HepG2 (cell line): ENCODE measurements around the gene CGREF1. TPM values are rescaled to one million over a fixed set of nuclear protein-coding genes. Genes with fewer than 3 reads are reported as not detected.
A peak's percentile ranks its signal among the peaks of the same experiment; 100 is the strongest.

Source experiments
- ARNT ChIP-seq: fragments of 450-650 bp; IDR thresholded peaks from 2 replicates; pipeline ENCODE4 v1.6.1; 2017
- ETV5 ChIP-seq: IDR thresholded peaks from 2 replicates; pipeline ENCODE4 v1.6.1; 2018; ENCODE audit warnings: missing biosample characterization, missing genetic modification reagents, inconsistent platforms, borderline replicate concordance
- GATAD2A ChIP-seq: IDR thresholded peaks from 2 replicates; pipeline ENCODE4 v1.6.1; 2016
- KAT2B ChIP-seq: fragments of 150-350 bp; IDR thresholded peaks from 2 replicates; pipeline ENCODE4 v1.6.1; 2014; ENCODE audit warnings: low read depth, low read length, borderline replicate concordance
- LCORL ChIP-seq, 2 experiments: fragments of 450-650 bp in 1 of 2; sonication (generic) in 1 of 2; formaldehyde crosslinking in 1 of 2; IDR thresholded peaks; 2 replicates each; pipeline versions ENCODE4 v1.5.0 to v1.6.1; 2017 to 2020; ENCODE audit warnings: antibody characterized with exemption in 1 of 2, missing genetic modification reagents in 1 of 2
- PRDM4 ChIP-seq: sonication (generic); formaldehyde crosslinking; IDR thresholded peaks from 2 replicates; pipeline ENCODE4 v1.9.0; 2021; ENCODE audit warnings: missing genetic modification reagents, borderline replicate concordance
- THAP9 ChIP-seq: sonication (generic); formaldehyde crosslinking; IDR thresholded peaks from 2 replicates; pipeline ENCODE4; 2020; ENCODE audit warnings: missing genetic modification reagents, mild to moderate bottlenecking, borderline replicate concordance
- ZNF143 ChIP-seq: sonication (generic); formaldehyde crosslinking; IDR thresholded peaks from 2 replicates; pipeline ENCODE4 v1.4.0; 2020; ENCODE audit warnings: missing genetic modification reagents
- ZNF263 ChIP-seq: sonication (generic); formaldehyde crosslinking; IDR thresholded peaks from 2 replicates; pipeline ENCODE4 v1.4.0; 2020; ENCODE audit warnings: missing genetic modification reagents
- ZNF430 ChIP-seq: sonication (generic); formaldehyde crosslinking; IDR thresholded peaks from 2 replicates; pipeline ENCODE4 v1.9.0; 2021; ENCODE audit warnings: mild to moderate bottlenecking, missing genetic modification reagents
- ZNF441 ChIP-seq: sonication (generic); formaldehyde crosslinking; IDR thresholded peaks from 2 replicates; pipeline ENCODE4 v1.7.0; 2021; ENCODE audit warnings: missing genetic modification reagents, borderline replicate concordance
- ZNF557 ChIP-seq: sonication (generic); formaldehyde crosslinking; IDR thresholded peaks from 2 replicates; pipeline ENCODE4 v1.4.0; 2020; ENCODE audit warnings: missing genetic modification reagents
- ZNF580 ChIP-seq: IDR thresholded peaks from 2 replicates; pipeline ENCODE4 v1.6.1; 2016; ENCODE audit warnings: low read depth, borderline replicate concordance
- polyA plus RNA-seq, 8 experiments: library from polyadenylated mRNA; depleted of rRNA in 3 of 8; stranded (reverse) in 7 of 8; unstranded in 1 of 8; fragments of >200 nt; fragmentation: Illumina TruSeq in 4 of 8; extraction: Trizol in 4 of 8; gene quantifications; 2 replicates each; pipeline versions ENCODE4 v1.2.1 to v1.2.3, GENCODE V29; 2011 to 2016; ENCODE audit warnings: low read depth in 4 of 8, missing spikeins in 1 of 8, mixed read lengths in 1 of 8; ENCODE audit not compliant: insufficient read depth in 1 of 8
- total RNA-seq, 5 experiments: library from RNA; depleted of rRNA; stranded (reverse); fragments of >200 nt; fragmentation: Illumina TruSeq; extraction: Trizol; gene quantifications; 2 replicates each; pipeline ENCODE4 v1.2.3, GENCODE V29; 2016; ENCODE audit warnings: low read depth in 1 of 5
- TF ChIP-seq, protein P1 (sequence below): sonication (generic); formaldehyde crosslinking; conservative IDR thresholded peaks from 2 replicates; pipeline ENCODE4 v1.8.1; 2023; ENCODE audit warnings: missing genetic modification reagents

Gene CGREF1
- total and polyA plus RNA-seq, 2 of the 13 experiments (the other 11 are each of a cell fraction or from before 2014, with no cell fraction given), result 13.9 to 23.4 TPM

DNA sequence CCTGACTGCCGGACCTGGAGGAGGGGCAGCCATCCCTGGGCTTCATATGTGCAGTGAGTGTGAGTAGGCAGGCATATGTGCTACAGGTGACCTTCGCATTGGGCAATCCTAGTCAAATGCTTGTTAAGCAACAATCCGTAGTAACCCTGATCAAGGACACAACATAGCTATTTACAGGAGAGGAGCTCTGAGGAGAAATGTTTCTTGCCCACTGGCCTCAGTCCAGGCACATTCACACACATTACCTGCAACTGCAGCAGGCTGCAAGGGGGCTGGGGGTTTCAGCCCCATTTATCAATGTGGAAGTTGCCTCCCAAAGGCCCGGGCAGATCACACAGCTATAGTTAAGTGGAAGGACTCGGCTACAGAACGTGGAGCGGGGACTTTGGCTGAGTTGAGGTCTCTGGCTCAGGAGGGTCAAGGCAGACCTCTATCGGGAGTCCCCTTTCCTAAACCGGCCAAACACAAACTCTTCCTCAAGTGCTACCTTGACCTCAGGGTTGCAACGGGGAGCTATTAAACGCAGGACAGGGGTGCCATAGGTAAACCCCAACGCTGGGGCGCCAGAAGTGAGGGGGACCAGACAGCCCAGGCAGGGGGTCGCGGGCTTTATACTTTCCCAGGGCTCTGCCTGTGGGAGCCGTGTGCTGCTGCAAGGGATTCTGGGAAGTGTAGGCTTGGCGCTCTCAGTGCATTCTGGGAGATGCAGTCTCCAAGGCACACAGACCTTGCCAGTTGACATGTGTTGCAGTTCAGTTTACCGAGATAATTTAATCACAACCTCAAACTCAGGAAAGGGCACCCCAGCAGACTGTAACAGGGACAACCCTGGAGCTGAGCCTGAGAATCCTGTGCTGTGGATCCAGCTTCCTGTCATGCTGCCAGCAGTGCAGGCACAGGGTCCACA, 22.9 kb downstream of the CGREF1 start (continued):
- TF ChIP-seq ZNF580 (peak; percentile 94; the same call in 1 of the 2 replicates), ZNF441 (CRISPR knock-in tag) (peak; percentile 52), ETV5 (peak; percentile 67; the same call in 1 of the 2 replicates), ZNF263 (peak; percentile 88), ZNF557 (CRISPR knock-in tag) (peak; percentile 78), THAP9 (peak; percentile 66), LCORL (IDR thresholded peaks at IDR 0.05) (no peak), LCORL (CRISPR knock-in tag; IDR thresholded peaks at IDR 0.05) (peak; percentile 97), GATAD2A (CRISPR knock-in tag) (peak; percentile 100), ARNT (no peak), ZNF430 (CRISPR knock-in tag) (peak; percentile 96), PRDM4 (CRISPR knock-in tag) (0 out of 2 replicates have a peak, but pooled peaks have one; percentile 30), KAT2B (no peak), ZNF143 (peak; percentile 97)
- TF ChIP-seq, protein P1, sequence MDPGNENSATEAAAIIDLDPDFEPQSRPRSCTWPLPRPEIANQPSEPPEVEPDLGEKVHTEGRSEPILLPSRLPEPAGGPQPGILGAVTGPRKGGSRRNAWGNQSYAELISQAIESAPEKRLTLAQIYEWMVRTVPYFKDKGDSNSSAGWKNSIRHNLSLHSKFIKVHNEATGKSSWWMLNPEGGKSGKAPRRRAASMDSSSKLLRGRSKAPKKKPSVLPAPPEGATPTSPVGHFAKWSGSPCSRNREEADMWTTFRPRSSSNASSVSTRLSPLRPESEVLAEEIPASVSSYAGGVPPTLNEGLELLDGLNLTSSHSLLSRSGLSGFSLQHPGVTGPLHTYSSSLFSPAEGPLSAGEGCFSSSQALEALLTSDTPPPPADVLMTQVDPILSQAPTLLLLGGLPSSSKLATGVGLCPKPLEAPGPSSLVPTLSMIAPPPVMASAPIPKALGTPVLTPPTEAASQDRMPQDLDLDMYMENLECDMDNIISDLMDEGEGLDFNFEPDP (CRISPR knock-in tag), result no peak
